B cell (primary cell): ENCODE measurements around the gene CALML6. TPM values are rescaled to one million over a fixed set of nuclear protein-coding genes. Genes with fewer than 3 reads are reported as not detected.

Source experiments
- ATAC-seq: fragments of 200-7000 bp; cut with Tn5 transposase; one replicate; pipeline ENCODE4 v1.10.0; 2021; ENCODE audit warnings: low read depth, mild to moderate bottlenecking, moderate number of reproducible peaks, moderate library complexity
- CTCF ChIA-PET: fragments of 350-600 bp; sonication (Branson Sonifier 250); formaldehyde crosslinking; loops from one replicate; lab custom pipeline; 2021; ENCODE audit warnings: antibody characterized with exemption, inconsistent platforms; lab: Charles Lee
- POLR2A ChIA-PET: fragments of 350-600 bp; sonication (Branson Sonifier 250); formaldehyde crosslinking; loops from one replicate; lab custom pipeline; 2021; ENCODE audit warnings: antibody characterized with exemption; lab: Charles Lee
- DNase-seq: peaks from one replicate; pipeline ENCODE4 v3.0.0; 2013
- H2AFZ ChIP-seq: 2 replicates; pipeline ENCODE4 v1.6.1; 2012; ENCODE audit warnings: mild to moderate bottlenecking, low read depth, low read length; ENCODE audit not compliant: insufficient read depth, poor library complexity, severe bottlenecking
- H3K27ac ChIP-seq, 2 donors: 1 replicate in 1 of 2; 2 replicates in 1 of 2; pipeline ENCODE4 v1.5.1; 2012 to 2013; ENCODE audit warnings: low read length in 2 of 2, mild to moderate bottlenecking in 2 of 2, moderate library complexity in 1 of 2
- H3K27me3 ChIP-seq, 4 experiments: fragments of 200-600 bp in 1 of 4; sonication (generic) in 1 of 4; replicated peaks in 1 of 4; 1 replicate in 2 of 4; 2 replicates in 2 of 4; pipeline versions ENCODE4 v1.6.1 to v1.7.0; 2013 to 2016; ENCODE audit warnings: low read length in 3 of 4, mild to moderate bottlenecking in 2 of 4, mixed read lengths in 1 of 4, moderate library complexity in 1 of 4; ENCODE audit not compliant: insufficient read depth in 4 of 4, control insufficient read depth in 3 of 4; ENCODE audit errors: control extremely low read depth in 1 of 4
- H3K36me3 ChIP-seq, 2 experiments: replicated peaks in 1 of 2; 1 replicate in 1 of 2; 2 replicates in 1 of 2; pipeline versions ENCODE4 v1.6.1 to v1.7.1; 2013; ENCODE audit warnings: low read length in 1 of 2; ENCODE audit not compliant: insufficient read depth in 2 of 2, control insufficient read depth in 1 of 2; ENCODE audit errors: control extremely low read depth in 1 of 2, extremely low read depth in 1 of 2
- H3K4me1 ChIP-seq, 2 donors: fragments of 200-600 bp in 1 of 2; sonication (generic) in 1 of 2; 1 replicate in 1 of 2; 2 replicates in 1 of 2; pipeline versions ENCODE4 v1.5.1 to v1.6.1; 2013 to 2017; ENCODE audit warnings: low read length in 2 of 2; ENCODE audit not compliant: control insufficient read depth in 2 of 2, insufficient read depth in 2 of 2
- H3K4me2 ChIP-seq: replicated peaks from 2 replicates; pipeline ENCODE3; 2012; ENCODE audit warnings: mild to moderate bottlenecking, low read depth, low read length; ENCODE audit not compliant: poor library complexity, severe bottlenecking
- H3K4me3 ChIP-seq, 5 experiments: fragments of 200-600 bp in 1 of 5; sonication (generic) in 1 of 5; 1 replicate in 3 of 5; 2 replicates in 2 of 5; pipeline versions ENCODE4 v1.5.1 to v1.7.0; 2011 to 2016; ENCODE audit warnings: low read length in 4 of 5, mild to moderate bottlenecking in 4 of 5, low read depth in 2 of 5, control low read depth in 1 of 5, moderate library complexity in 1 of 5; ENCODE audit not compliant: insufficient read depth in 1 of 5; ENCODE audit errors: control extremely low read depth in 1 of 5, extremely low read depth in 1 of 5
- H3K79me2 ChIP-seq: fragments of 200-600 bp; sonication (generic); one replicate; pipeline ENCODE4 v1.6.0; 2016; ENCODE audit warnings: low read length; ENCODE audit not compliant: control insufficient read depth, insufficient read depth
- H3K9ac ChIP-seq: fragments of 200-600 bp; sonication (generic); 2 replicates; pipeline ENCODE4 v1.6.1; 2017; ENCODE audit warnings: mild to moderate bottlenecking, low read length, moderate library complexity
- H3K9me3 ChIP-seq, 3 donors: one replicate each; pipeline versions ENCODE4 v1.6.1 to v1.7.1; 2013; ENCODE audit warnings: low read length in 2 of 3; ENCODE audit not compliant: control insufficient read depth in 2 of 3, insufficient read depth in 1 of 3; ENCODE audit errors: control extremely low read depth in 1 of 3
- H4K20me1 ChIP-seq: 2 replicates; pipeline ENCODE4 v1.6.0; 2012; ENCODE audit warnings: mild to moderate bottlenecking, low read length; ENCODE audit not compliant: insufficient read depth, control insufficient read depth, poor library complexity, severe bottlenecking
- H3K27ac Mint-ChIP-seq: one replicate; pipeline ENCODE4 v1.8.0; 2021; ENCODE audit warnings: mixed read lengths
- H3K27me3 Mint-ChIP-seq: one replicate; pipeline ENCODE4 v1.8.0; 2021; ENCODE audit warnings: mixed read lengths
- H3K4me1 Mint-ChIP-seq: one replicate; pipeline ENCODE4 v1.8.0; 2021; ENCODE audit warnings: mixed read lengths
- H3K4me3 Mint-ChIP-seq: one replicate; pipeline ENCODE4 v1.8.0; 2021; ENCODE audit warnings: mixed read lengths
- H3K9me3 Mint-ChIP-seq: one replicate; pipeline ENCODE4 v1.8.0; 2022; ENCODE audit warnings: mixed read lengths; ENCODE audit not compliant: insufficient read depth
- EZH2 ChIP-seq: IDR thresholded peaks from 2 replicates; pipeline ENCODE4 v1.6.1; 2012; ENCODE audit warnings: borderline replicate concordance, low read depth, mild to moderate bottlenecking, moderate library complexity, low read length; ENCODE audit not compliant: insufficient read depth, poor library complexity, severe bottlenecking
- WGBS: methylation state at CpG from one replicate; pipeline ENCODE4 v1.1.5; 2013; ENCODE audit warnings: missing lambda C conversion rate; ENCODE audit not compliant: insufficient coverage; 5-methylcytosine and 5-hydroxymethylcytosine counted together
- intact Hi-C: fragments of 100-400 bp; cut with micrococcal nuclease; formaldehyde crosslinking; loops from one replicate; pipeline ENCODE4 v1.10.0; 2022
- polyA plus RNA-seq: library from polyadenylated mRNA; depleted of rRNA; stranded (reverse); fragments of >200 nt; gene quantifications from 2 replicates; pipeline ENCODE4 v1.2.3, GENCODE V29; 2012
- total RNA-seq, 2 donors: library from RNA; stranded (reverse); fragments of 120-200 nt in 1 of 2; gene quantifications; 1 replicate in 1 of 2; 2 replicates in 1 of 2; pipeline versions ENCODE4 v1.2.3 to v1.2.4, GENCODE V29; 2013 to 2022
- TF ChIP-seq, protein P1 (sequence below): fragments of 200-600 bp; IDR thresholded peaks from one replicate; pipeline ENCODE4 v1.8.0; 2022; ENCODE audit warnings: antibody characterized with exemption, mild to moderate bottlenecking

Gene CALML6
- total and polyA plus RNA-seq, 2 donors (not counting 1 experiment from before 2014, with no cell fraction given) = 0.64 to 2.0 TPM

DNA sequence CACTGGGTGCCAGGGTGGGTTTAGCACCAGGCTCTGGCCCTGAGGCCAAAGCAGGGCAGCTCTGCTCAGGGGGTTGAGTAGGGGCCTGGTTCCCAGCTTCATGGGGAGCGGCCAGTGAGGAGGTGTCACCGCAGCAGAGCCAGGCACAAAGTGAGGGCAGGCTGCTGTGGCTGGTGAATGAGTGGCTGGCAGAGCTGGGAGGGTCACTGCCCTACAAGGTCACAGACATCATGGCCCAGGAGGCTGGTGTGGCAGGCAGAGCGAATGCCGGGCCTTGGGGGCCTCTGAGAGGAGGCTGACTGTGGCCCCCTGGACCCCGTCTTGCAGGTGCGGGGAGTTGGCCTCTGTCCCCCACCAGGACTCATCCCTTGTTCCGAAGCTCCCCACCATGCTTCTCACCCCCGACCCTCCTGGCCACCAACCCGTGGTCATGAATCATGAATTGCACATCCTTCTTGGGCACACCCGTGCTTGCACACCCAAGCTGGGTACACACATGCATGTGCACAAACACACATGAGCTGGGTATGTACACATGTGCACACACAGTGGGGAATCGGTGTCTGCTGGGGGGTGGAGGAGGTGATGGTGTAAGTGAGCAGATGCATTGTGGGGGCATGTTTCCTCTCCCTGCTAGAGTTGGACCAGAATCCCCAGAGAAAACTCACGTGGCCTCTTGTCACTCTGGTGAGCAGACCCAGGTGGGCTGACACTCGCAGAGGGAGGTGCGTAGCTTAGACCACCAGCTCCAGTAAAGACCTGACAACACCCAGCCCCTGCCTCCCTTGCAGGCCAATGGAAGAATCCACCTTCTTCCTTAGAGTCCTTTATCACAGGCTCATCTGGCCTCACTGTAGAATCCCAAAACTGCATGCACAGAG is 19.4 kb upstream of the CALML6 start:
- WGBS = 49% methylated on average over 14 of the region's 14 CpGs
- Mint-ChIP-seq H3K27me3 (no peaks in the 10 kb centered on the region), H3K27ac (peak overlapping the region; percentile 54), H3K4me3 (peak overlapping the region; percentile 61), H3K9me3 (no peaks in the 10 kb centered on the region), H3K4me1 (peaks cover 44% of the 10 kb centered on the region)
- no peak for TF ChIP-seq EZH2
- Histone ChIP-seq H4K20me1 (no peaks in the 10 kb centered on the region), H3K27me3 (no peaks in the 10 kb centered on the region), H3K36me3 (no peaks in the 10 kb centered on the region), H3K27ac (no peak overlapping the region), H3K9ac (no peak overlapping the region), H3K4me1 (peaks cover 35 to 61% of the 10 kb centered on the region in 2 donors), H2AFZ (no peak overlapping the region), H3K9me3 (no peaks in the 10 kb centered on the region), H3K4me3 (no peak overlapping the region), H3K4me2 (peak overlapping the region; percentile 51), H3K79me2 (peaks cover 7% of the 10 kb centered on the region)
- ATAC-seq = peak; percentile 12
- ChIA-PET POLR2A (interaction anchor here (0.6 to 1.3 kb wide), 6 partner anchors 10 to 282 kb away, joined by 3 to 6 read pairs (median 4); no protein-coding TSS in a partner anchor), CTCF (interaction anchor here (0.7 to 7.1 kb wide), 2 partner anchors 11 to 286 kb away, joined by 3 to 67 read pairs; no protein-coding TSS in a partner anchor)
- DNase-seq = peak; percentile 64
- intact Hi-C loops = no loop called here

DNA sequence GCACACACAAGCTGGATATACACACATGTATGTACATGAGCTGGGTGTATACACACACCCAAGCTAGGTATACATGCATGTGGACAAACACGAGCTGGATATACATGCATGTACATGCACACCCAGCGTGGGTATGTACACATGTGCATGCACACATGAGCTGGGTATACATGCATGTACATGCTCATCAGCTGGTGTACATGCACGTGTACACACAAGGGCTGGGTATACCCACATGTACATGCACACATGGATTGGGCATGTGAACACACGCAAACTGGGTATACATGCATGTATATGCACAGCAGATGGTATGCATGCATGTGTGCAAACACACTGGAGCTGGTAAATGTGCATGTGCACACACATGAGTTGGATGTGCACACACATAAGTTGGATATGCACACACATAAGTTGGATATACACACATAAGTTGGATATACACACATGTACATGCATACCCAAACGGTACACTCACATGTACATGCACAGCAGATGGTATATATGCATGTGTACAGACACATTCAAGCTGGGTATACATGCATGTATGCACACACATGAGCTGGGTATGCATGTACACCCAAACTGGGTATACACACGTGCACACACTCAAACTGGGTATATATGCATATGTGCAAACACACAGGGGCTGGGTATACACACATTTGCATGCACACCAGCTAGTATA is 16.7 kb upstream of the CALML6 start:
- Mint-ChIP-seq H3K4me3 (no peak overlapping the region), H3K4me1 (peaks cover 43% of the 10 kb centered on the region), H3K27me3 (no peaks in the 10 kb centered on the region), H3K27ac (peak overlapping the region; percentile 37), H3K9me3 (no peaks in the 10 kb centered on the region)
- ATAC-seq (no peak), DNase-seq (no peak)
- WGBS = 96% methylated on average over 4 of the region's 6 CpGs
- POLR2A ChIA-PET = interaction anchor here (0.9 to 2.1 kb wide), 2 partner anchors 37 to 119 kb away, joined by 3 to 8 read pairs; no protein-coding TSS in a partner anchor
- Histone ChIP-seq H3K4me2 (no peak overlapping the region), H2AFZ (no peak overlapping the region), H3K9ac (no peak overlapping the region), H3K9me3 (peaks cover 0 to 8% (median 0%) of the 10 kb centered on the region in 3 donors), H4K20me1 (no peaks in the 10 kb centered on the region), H3K27ac (no peak overlapping the region), H3K27me3 (no peaks in the 10 kb centered on the region), H3K79me2 (peaks cover 12% of the 10 kb centered on the region), H3K4me1 (peaks cover 32 to 53% of the 10 kb centered on the region in 2 donors), H3K4me3 (no peak overlapping the region), H3K36me3 (no peaks in the 10 kb centered on the region)
- TF ChIP-seq EZH2 = no peak
- TF ChIP-seq, protein P1, sequence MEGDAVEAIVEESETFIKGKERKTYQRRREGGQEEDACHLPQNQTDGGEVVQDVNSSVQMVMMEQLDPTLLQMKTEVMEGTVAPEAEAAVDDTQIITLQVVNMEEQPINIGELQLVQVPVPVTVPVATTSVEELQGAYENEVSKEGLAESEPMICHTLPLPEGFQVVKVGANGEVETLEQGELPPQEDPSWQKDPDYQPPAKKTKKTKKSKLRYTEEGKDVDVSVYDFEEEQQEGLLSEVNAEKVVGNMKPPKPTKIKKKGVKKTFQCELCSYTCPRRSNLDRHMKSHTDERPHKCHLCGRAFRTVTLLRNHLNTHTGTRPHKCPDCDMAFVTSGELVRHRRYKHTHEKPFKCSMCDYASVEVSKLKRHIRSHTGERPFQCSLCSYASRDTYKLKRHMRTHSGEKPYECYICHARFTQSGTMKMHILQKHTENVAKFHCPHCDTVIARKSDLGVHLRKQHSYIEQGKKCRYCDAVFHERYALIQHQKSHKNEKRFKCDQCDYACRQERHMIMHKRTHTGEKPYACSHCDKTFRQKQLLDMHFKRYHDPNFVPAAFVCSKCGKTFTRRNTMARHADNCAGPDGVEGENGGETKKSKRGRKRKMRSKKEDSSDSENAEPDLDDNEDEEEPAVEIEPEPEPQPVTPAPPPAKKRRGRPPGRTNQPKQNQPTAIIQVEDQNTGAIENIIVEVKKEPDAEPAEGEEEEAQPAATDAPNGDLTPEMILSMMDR = no peak
- CTCF ChIA-PET = interaction anchor here (0.6 to 7.1 kb wide), 2 partner anchors 8 to 219 kb away, joined by 3 to 67 read pairs; no protein-coding TSS in a partner anchor
- intact Hi-C loops = no loop called here
